22Rv1 (cell line): ENCODE data around the gene ALG9.

ENCODE experiments used
- ZFX ChIP-seq: fragments of 450-650 bp; IDR thresholded peaks from 2 replicates; pipeline ENCODE4 v1.6.1; 2017; ENCODE audit warnings: antibody characterized with exemption, borderline replicate concordance
- TF ChIP-seq, protein P1 (sequence below): fragments of 450-650 bp; IDR thresholded peaks from 2 replicates; pipeline ENCODE4 v1.5.1; 2017; ENCODE audit warnings: mild to moderate bottlenecking

- TF ChIP-seq, protein P1, sequence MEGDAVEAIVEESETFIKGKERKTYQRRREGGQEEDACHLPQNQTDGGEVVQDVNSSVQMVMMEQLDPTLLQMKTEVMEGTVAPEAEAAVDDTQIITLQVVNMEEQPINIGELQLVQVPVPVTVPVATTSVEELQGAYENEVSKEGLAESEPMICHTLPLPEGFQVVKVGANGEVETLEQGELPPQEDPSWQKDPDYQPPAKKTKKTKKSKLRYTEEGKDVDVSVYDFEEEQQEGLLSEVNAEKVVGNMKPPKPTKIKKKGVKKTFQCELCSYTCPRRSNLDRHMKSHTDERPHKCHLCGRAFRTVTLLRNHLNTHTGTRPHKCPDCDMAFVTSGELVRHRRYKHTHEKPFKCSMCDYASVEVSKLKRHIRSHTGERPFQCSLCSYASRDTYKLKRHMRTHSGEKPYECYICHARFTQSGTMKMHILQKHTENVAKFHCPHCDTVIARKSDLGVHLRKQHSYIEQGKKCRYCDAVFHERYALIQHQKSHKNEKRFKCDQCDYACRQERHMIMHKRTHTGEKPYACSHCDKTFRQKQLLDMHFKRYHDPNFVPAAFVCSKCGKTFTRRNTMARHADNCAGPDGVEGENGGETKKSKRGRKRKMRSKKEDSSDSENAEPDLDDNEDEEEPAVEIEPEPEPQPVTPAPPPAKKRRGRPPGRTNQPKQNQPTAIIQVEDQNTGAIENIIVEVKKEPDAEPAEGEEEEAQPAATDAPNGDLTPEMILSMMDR = no peak
- no peak for TF ChIP-seq ZFX
Measured at GRCh38 chr11:111808063-111808588, 63.3 kb downstream of the ALG9 start.
